HEK293T (cell line): ENCODE data around the gene CEP78.
"Not testable (repeated sequence)": the region's sequence is repeated elsewhere in the genome, so short reads cannot be mapped to it uniquely, and the experiment has no call there.

Experiments
- CTCF ChIA-PET: fragments of 350-600 bp; formaldehyde crosslinking; extraction: SDS; loops from one replicate; lab custom pipeline; 2021; ENCODE audit warnings: antibody characterized with exemption, inconsistent platforms; lab: Yijun Ruan, JAX
- POLR2A ChIA-PET: fragments of 350-600 bp; formaldehyde crosslinking; extraction: SDS; loops from one replicate; lab custom pipeline; 2020; ENCODE audit warnings: antibody characterized with exemption, inconsistent platforms; lab: Yijun Ruan, JAX
- DNase-seq: peaks from one replicate; pipeline ENCODE4 v3.0.0; 2012; ENCODE audit warnings: mixed read lengths; ENCODE audit errors: extremely low spot score
- ARNT ChIP-seq: fragments of 450-650 bp; IDR thresholded peaks from 2 replicates; pipeline ENCODE4 v1.6.1; 2017; ENCODE audit warnings: mild to moderate bottlenecking
- BHLHE40 ChIP-seq: fragments of 450-650 bp; IDR thresholded peaks from 2 replicates; pipeline ENCODE4 v1.6.1; 2016; ENCODE audit warnings: mild to moderate bottlenecking, moderate library complexity, borderline replicate concordance
- CTBP1 ChIP-seq: fragments of 450-650 bp; IDR thresholded peaks from 2 replicates; pipeline ENCODE4 v1.6.1; 2016; ENCODE audit warnings: borderline replicate concordance
- ELF4 ChIP-seq: fragments of 450-650 bp; IDR thresholded peaks from 2 replicates; pipeline ENCODE4 v1.6.1; 2017; ENCODE audit warnings: antibody characterized with exemption
- FOXA1 ChIP-seq: fragments of 450-650 bp; IDR thresholded peaks from 2 replicates; pipeline ENCODE4 v1.6.1; 2016; ENCODE audit warnings: mild to moderate bottlenecking
- FOXK2 ChIP-seq: fragments of 450-650 bp; IDR thresholded peaks from 2 replicates; pipeline ENCODE4 v1.6.1; 2016; ENCODE audit warnings: mild to moderate bottlenecking
- FOXM1 ChIP-seq: fragments of 450-650 bp; IDR thresholded peaks from 2 replicates; pipeline ENCODE4 v1.6.1; 2017; ENCODE audit warnings: mild to moderate bottlenecking, borderline replicate concordance
- HDGF ChIP-seq: fragments of 450-650 bp; IDR thresholded peaks from 2 replicates; pipeline ENCODE4 v1.6.1; 2017; ENCODE audit warnings: antibody characterized with exemption, borderline replicate concordance
- L3MBTL2 ChIP-seq: fragments of 450-650 bp; conservative IDR thresholded peaks from 2 replicates; pipeline ENCODE4 v1.6.1; 2016; ENCODE audit warnings: mild to moderate bottlenecking
- LEF1 ChIP-seq: fragments of 450-650 bp; IDR thresholded peaks from 2 replicates; pipeline ENCODE4 v1.6.1; 2017; ENCODE audit warnings: mild to moderate bottlenecking, borderline replicate concordance
- NFRKB ChIP-seq: fragments of 450-650 bp; IDR thresholded peaks from 2 replicates; pipeline ENCODE4 v1.6.1; 2016; ENCODE audit warnings: mild to moderate bottlenecking, moderate library complexity
- PKNOX1 ChIP-seq: fragments of 450-650 bp; IDR thresholded peaks from 2 replicates; pipeline ENCODE4 v1.6.1; 2016
- SP1 ChIP-seq: fragments of 450-650 bp; IDR thresholded peaks from 2 replicates; pipeline ENCODE4 v1.6.1; 2017
- SUZ12 ChIP-seq: fragments of 450-650 bp; IDR thresholded peaks from 2 replicates; pipeline ENCODE4 v1.6.1; 2016; ENCODE audit warnings: mild to moderate bottlenecking
- TARDBP ChIP-seq: fragments of 450-650 bp; IDR thresholded peaks from 2 replicates; pipeline ENCODE4 v1.6.1; 2016
- ZNF384 ChIP-seq: fragments of 450-650 bp; IDR thresholded peaks from 2 replicates; pipeline ENCODE4 v1.6.1; 2016

Gene CEP78

GRCh38 chr9:78278801-78279200 lies 42.9 kb downstream of the CEP78 start:
- ChIA-PET POLR2A (interaction anchor here (2.7 kb wide), 1 partner anchor 18 kb away, joined by 20 read pairs; the partner anchor contains the start of gene PSAT1), CTCF (interaction anchor here (0.8 kb wide), 1 partner anchor 90 kb away, joined by 4 read pairs; no protein-coding TSS in a partner anchor)
- no peak for DNase-seq
- TF ChIP-seq ARNT, result no peak
- no peak for TF ChIP-seq ELF4
- TF ChIP-seq L3MBTL2, result no peak
- no peak for TF ChIP-seq LEF1
- no peak for TF ChIP-seq TARDBP
- TF ChIP-seq NFRKB, result no peak
- TF ChIP-seq FOXK2, result no peak
- TF ChIP-seq CTBP1, result no peak
- TF ChIP-seq FOXA1, result no peak
- no peak for TF ChIP-seq SP1
- no peak for TF ChIP-seq ZNF384
- no peak for TF ChIP-seq PKNOX1
- TF ChIP-seq HDGF, result no peak
- no peak for TF ChIP-seq BHLHE40
- no peak for TF ChIP-seq FOXM1
- no peak for TF ChIP-seq SUZ12

GRCh38 chr9:78280982-78281668 lies 45.2 kb downstream of the CEP78 start:
- TF ChIP-seq FOXA1, result no peak
- POLR2A ChIA-PET, result interaction anchor here (1.7 kb wide), 1 partner anchor 16 kb away, joined by 9 read pairs; the partner anchor contains the start of gene PSAT1
- CTCF ChIA-PET, result no interaction called here
- DNase-seq, result peak; percentile 12

GRCh38 chr9:78284181-78284580 lies 48.3 kb downstream of the CEP78 start:
- POLR2A ChIA-PET, result interaction anchor here (1.7 kb wide), 1 partner anchor 13 kb away, joined by 7 read pairs; the partner anchor contains the start of gene PSAT1
- CTCF ChIA-PET, result not testable (repeated sequence)

GRCh38 chr9:78286125-78286524 lies 50.2 kb downstream of the CEP78 start:
- TF ChIP-seq FOXM1 (no peak), ZNF384 (no peak), ELF4 (no peak), CTBP1 (no peak), ARNT (no peak), FOXK2 (no peak), SP1 (no peak), SUZ12 (no peak), HDGF (no peak), TARDBP (no peak), BHLHE40 (no peak), L3MBTL2 (no peak), NFRKB (no peak), LEF1 (no peak), FOXA1 (no peak)
- ChIA-PET POLR2A (no interaction called here), CTCF (no interaction called here)
- no peak for DNase-seq

More at GRCh38 chr9:78284181-78284580, 48.3 kb downstream of the CEP78 start:
- DNase-seq, result not testable (repeated sequence)

- ChIA-PET CTCF (no interaction called here), POLR2A (no interaction called here)
- DNase-seq, result no peak
- TF ChIP-seq FOXA1, result no peak
- no peak for TF ChIP-seq TARDBP
- TF ChIP-seq NFRKB, result no peak
- no peak for TF ChIP-seq FOXK2
- TF ChIP-seq SP1, result no peak
- TF ChIP-seq FOXM1, result no peak
- no peak for TF ChIP-seq CTBP1
- no peak for TF ChIP-seq BHLHE40
- TF ChIP-seq ZNF384, result no peak
- no peak for TF ChIP-seq ELF4
- TF ChIP-seq SUZ12, result no peak
- no peak for TF ChIP-seq L3MBTL2
- TF ChIP-seq HDGF, result no peak
- no peak for TF ChIP-seq ARNT
These were observed 51.1 kb downstream of the CEP78 start for GRCh38 chr9:78286946-78287388.

- ChIA-PET POLR2A (interaction anchor here (1.4 kb wide), 1 partner anchor 8 kb away, joined by 6 read pairs; the partner anchor contains the start of gene PSAT1), CTCF (no interaction called here)
- TF ChIP-seq SP1, result no peak
- TF ChIP-seq FOXA1, result no peak
- no peak for TF ChIP-seq TARDBP
- TF ChIP-seq L3MBTL2, result no peak
- TF ChIP-seq LEF1, result no peak
- DNase-seq, result no peak
These were observed 52.5 kb downstream of the CEP78 start for GRCh38 chr9:78288214-78288892.

GRCh38 chr9:78289474-78289873 lies 53.6 kb downstream of the CEP78 start:
- TF ChIP-seq FOXM1 (no peak), HDGF (no peak), ARNT (no peak), ZNF384 (no peak), SP1 (no peak), FOXA1 (no peak), NFRKB (no peak), L3MBTL2 (no peak), BHLHE40 (no peak), ELF4 (no peak), CTBP1 (no peak), SUZ12 (no peak)
- DNase-seq, result no peak
- ChIA-PET CTCF (interaction anchor here (0.7 kb wide), 1 partner anchor 312 kb away, joined by 3 read pairs; no protein-coding TSS in a partner anchor), POLR2A (no interaction called here)
